Adipocyte (in vitro differentiated cells): Measurements from ENCODE around the gene S100A9.

Source experiments
- DNase-seq: peaks from one replicate; pipeline ENCODE4 v3.0.0-alpha.2; 2015; ENCODE audit warnings: low read depth
- H3K27me3 ChIP-seq: replicated peaks from 2 replicates; pipeline ENCODE4 v1.7.0; 2013; ENCODE audit warnings: mild to moderate bottlenecking, low read length, moderate library complexity; ENCODE audit not compliant: control insufficient read depth, insufficient read depth
- H3K36me3 ChIP-seq: 2 replicates; pipeline ENCODE4 v1.7.0; 2013; ENCODE audit warnings: low read length, mild to moderate bottlenecking, moderate library complexity; ENCODE audit not compliant: control insufficient read depth, insufficient read depth, severe bottlenecking
- H3K4me1 ChIP-seq: 2 replicates; pipeline ENCODE4 v1.7.0; 2013; ENCODE audit warnings: mild to moderate bottlenecking, low read length, moderate library complexity; ENCODE audit not compliant: control insufficient read depth, insufficient read depth
- H3K4me3 ChIP-seq: 2 replicates; pipeline ENCODE4 v1.7.0; 2013; ENCODE audit warnings: mild to moderate bottlenecking, low read length, moderate library complexity
- H3K9ac ChIP-seq: 2 replicates; pipeline ENCODE4 v1.7.0; 2013; ENCODE audit warnings: mild to moderate bottlenecking, low read length, moderate library complexity
- H3K9me3 ChIP-seq: 2 replicates; pipeline ENCODE4 v1.7.0; 2013; ENCODE audit warnings: mild to moderate bottlenecking, low read length, moderate library complexity; ENCODE audit not compliant: control insufficient read depth

Gene S100A9

DNA sequence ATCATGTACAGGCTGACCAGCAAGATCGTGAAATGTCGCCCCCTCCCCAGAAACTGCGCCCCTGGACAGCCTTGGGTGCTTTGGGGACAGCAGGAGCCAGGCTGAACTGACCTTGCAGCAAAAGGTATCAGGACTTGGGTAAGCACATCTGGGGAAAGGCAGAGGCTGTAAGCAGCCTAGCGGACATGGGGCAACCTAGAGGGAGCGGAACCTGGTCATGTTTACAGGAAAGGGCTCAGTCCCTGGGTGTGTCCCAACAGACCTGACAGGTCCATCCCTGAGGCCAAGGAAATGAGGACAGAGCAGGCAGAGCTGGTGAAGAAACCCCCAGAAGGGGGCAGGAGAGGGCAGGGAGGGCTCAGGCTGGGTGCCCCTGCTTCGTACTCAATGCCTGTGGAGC, 36.3 kb downstream of the S100A9 start:
- H3K4me3 ChIP-seq = no peak overlapping the region
- no peak overlapping the region for H3K9ac ChIP-seq
- no peak for DNase-seq
- peaks cover 78% of the 10 kb centered on the region for H3K27me3 ChIP-seq
- no peaks in the 10 kb centered on the region for H3K9me3 ChIP-seq
- peaks cover 4% of the 10 kb centered on the region for H3K4me1 ChIP-seq
- H3K36me3 ChIP-seq = no peaks in the 10 kb centered on the region

DNA sequence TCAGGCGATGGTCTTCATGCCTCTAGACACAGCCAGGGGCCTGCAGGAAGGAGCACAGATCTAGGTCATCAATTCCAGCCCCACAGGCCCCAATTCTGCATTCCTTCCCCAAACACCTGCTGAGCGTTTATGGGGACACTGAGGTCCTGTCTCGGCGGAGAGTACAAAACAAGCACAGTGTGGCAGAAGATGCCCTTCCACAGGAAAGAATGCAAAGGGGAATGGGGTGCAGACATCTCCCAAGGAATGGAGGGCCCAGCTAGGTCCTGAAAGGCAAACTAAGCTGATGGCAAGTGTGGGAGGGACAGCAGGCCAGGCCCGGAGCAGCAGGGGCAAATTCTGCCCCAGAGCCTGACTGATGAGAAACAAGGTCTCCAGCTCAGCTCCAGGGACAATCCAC, 36.7 kb downstream of the S100A9 start:
- Histone ChIP-seq H3K4me1 (peaks cover 4% of the 10 kb centered on the region), H3K36me3 (no peaks in the 10 kb centered on the region), H3K27me3 (peaks cover 80% of the 10 kb centered on the region), H3K9ac (no peak overlapping the region), H3K4me3 (no peak overlapping the region), H3K9me3 (no peaks in the 10 kb centered on the region)
- DNase-seq = no peak

DNA sequence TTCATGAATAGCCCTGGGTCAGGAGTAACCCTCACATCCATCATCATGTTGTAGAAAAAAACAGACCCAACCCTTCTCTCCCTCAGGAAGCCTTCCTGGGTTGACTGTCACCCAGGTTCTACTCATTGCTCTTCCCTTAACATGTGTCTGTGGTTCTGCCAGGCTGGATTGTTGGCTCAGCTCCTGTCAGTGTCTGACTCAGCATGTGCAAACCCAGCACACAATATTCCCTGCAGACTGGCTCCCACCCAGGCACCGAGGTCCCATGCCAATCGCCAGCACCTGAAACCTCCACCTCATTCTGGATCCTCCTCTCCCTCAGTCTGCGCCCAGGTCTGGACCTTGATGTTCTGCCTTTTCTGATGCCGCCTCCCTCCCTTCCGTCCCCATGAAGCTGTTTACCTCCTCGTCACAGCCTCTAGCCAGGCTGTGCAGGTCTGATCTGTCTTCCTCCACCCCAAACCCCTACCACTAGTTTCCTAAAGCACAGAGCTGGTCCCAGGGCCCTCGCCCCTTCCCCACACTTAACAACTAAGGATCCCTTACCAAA, 37.6 kb downstream of the S100A9 start:
- Histone ChIP-seq H3K4me3 (no peak overlapping the region), H3K9ac (no peak overlapping the region), H3K4me1 (peaks cover 4% of the 10 kb centered on the region), H3K27me3 (peaks cover 73% of the 10 kb centered on the region), H3K9me3 (no peaks in the 10 kb centered on the region), H3K36me3 (no peaks in the 10 kb centered on the region)
- no peak for DNase-seq

DNA sequence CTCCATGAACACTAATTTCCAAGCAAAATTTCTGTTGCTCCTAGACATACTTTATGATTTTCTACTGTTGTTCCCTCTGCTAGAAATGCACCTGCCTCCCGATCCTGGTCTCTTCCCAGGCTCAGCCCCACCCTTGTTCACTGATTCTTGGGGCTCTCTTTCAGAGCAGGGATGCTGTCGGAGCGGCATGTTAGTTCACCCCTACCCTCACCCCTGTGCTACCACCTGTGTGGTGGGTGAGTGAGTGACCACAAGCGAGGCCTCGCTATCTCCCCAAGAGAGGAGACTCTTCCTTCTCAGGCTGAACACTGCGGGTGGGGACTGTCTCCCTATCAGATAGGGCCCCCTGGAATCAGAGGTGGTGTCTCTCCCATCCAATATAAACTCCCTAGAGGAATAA, 38.1 kb downstream of the S100A9 start:
- Histone ChIP-seq H3K27me3 (peaks cover 71% of the 10 kb centered on the region), H3K4me3 (no peak overlapping the region), H3K36me3 (no peaks in the 10 kb centered on the region), H3K9ac (no peak overlapping the region), H3K9me3 (no peaks in the 10 kb centered on the region), H3K4me1 (peaks cover 1% of the 10 kb centered on the region)
- DNase-seq = no peak

DNA sequence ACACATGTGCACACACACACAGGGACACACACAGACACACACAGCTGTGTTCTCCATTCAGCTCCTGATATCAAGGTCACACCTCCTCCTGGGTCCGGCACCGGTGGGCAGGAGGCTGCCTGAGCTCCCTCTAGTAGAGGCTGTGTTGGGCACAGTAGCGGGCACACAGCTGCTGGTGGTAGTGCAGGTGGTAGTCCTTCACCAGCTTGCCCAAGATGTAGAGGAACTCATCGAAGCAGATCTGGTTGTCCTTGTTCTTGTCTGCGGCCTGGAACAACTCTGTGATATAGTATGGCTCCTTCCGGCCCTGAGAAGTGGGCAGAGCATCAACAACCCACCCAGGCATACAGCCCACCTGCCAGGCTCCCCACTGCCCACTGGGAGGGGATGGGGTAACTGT, 38.8 kb downstream of the S100A9 start:
- no peak for DNase-seq
- no peaks in the 10 kb centered on the region for H3K9me3 ChIP-seq
- H3K9ac ChIP-seq = no peak overlapping the region
- peaks cover 67% of the 10 kb centered on the region for H3K27me3 ChIP-seq
- H3K4me3 ChIP-seq = no peak overlapping the region
- no peaks in the 10 kb centered on the region for H3K4me1 ChIP-seq
- no peaks in the 10 kb centered on the region for H3K36me3 ChIP-seq

DNA sequence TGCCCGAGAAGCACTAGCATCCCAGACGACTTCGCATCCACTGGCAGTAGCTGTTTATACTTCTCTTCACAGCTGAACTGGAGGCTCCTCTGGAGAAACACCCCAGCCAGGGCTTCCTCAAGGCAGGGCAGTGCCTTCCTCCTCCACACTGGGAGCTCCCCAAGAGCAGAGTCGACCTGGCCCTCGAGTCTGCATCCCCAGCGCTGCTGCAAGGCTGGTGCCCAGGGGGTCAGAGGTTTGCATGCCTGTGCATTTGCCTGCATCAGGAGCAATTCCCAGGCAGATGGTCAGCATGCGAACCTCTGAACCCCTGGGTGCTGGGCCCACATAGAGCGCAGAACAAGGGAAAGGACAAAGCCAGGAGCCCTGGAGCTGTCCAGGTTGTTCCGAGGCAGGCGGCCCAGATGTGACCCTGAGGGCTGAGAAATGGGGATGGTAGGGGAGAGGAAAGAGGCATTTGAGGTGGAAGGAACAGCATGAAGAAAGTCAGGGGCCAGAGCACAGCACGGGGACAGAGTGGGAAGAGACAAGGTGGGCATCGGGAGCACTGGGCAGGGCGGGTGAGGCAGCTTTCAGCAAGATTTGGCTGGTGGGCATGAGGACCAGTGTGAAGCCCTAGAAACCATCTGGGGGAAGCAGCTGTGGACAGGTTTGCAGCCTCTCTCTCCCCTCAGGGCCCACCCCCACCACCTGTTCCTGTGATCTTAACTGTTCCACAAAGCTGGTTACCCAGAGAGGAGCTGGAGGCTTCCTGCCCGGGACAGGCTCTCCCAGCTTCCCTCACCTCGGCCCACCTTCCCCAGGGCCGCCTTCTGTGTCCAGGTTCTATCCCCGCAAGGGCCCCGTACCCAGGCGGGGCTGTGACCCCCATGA, 39.6 kb downstream of the S100A9 start:
- H3K36me3 ChIP-seq = no peaks in the 10 kb centered on the region
- DNase-seq = no peak
- H3K4me1 ChIP-seq = no peaks in the 10 kb centered on the region
- H3K27me3 ChIP-seq = peaks cover 60% of the 10 kb centered on the region
- H3K9ac ChIP-seq = no peak overlapping the region
- H3K9me3 ChIP-seq = no peaks in the 10 kb centered on the region
- no peak overlapping the region for H3K4me3 ChIP-seq

DNA sequence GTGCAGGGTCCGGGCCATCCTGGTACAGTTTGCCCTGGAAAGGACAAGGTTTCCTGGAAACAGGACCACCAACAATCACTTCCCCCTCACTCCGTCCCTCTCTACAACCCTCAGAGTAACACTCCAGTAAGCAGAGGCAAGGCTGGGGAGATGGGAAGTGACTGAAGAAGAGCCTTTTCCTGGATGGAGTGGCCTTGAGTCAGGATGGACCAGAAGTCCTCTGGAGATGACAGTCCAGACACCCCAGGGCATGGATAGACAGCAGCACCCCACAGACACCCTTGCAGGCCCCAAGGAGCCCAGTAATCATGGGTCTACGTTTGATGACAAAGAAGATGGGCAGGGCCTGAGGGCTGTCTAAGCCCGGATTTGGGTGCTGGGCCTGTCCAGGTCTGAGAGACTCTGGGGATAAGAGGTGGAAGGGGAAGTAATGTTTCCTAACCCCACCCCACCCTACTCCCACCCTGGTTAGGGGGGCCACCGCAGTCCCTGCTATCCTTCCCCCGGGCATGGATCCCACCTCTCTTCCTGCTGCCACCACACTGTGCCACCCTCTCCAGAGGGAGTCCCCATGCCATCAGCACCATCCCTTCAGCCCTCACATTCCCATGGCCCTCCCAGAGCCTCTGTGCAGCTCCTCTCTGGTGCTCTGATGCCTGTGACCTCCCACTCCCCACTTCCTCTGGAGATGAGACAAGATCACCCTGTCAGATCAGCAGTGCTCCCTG, 40.4 kb downstream of the S100A9 start:
- H3K4me3 ChIP-seq = no peak overlapping the region
- no peaks in the 10 kb centered on the region for H3K4me1 ChIP-seq
- no peak overlapping the region for H3K9ac ChIP-seq
- peaks cover 56% of the 10 kb centered on the region for H3K27me3 ChIP-seq
- no peaks in the 10 kb centered on the region for H3K36me3 ChIP-seq
- DNase-seq = no peak
- H3K9me3 ChIP-seq = no peaks in the 10 kb centered on the region

DNA sequence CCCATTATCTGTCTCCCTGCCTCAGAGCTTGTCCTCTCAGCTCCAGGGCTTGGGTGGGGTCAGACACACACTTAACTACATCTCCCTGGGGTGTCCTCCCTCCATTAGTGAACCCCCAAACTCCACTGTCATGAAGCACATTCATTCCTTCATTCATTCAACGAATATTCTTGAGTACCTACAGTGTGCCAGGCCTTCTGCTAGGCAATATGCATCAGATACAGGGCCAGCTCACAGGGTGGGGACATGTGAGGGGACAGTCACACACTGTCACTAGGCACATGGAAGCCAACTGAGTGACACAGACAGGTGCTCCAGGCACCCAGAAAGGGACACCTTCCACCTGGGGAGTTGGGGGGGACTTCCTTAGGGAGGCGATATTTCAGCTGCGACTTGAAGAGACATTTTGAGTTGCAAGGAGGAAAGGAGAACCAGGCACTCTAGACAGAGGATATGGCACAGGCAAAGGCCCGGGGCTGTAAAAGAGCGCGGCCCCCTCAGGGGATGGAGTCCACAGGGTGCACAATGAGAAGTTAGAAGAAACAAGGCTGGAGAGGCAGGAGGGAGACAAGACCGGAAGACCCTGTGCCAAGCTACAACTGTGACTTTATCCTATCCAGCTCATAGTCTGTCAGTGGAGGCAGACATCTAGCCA, 41.9 kb downstream of the S100A9 start:
- Histone ChIP-seq H3K36me3 (no peaks in the 10 kb centered on the region), H3K9ac (no peak overlapping the region), H3K9me3 (no peaks in the 10 kb centered on the region), H3K4me1 (no peaks in the 10 kb centered on the region), H3K4me3 (no peak overlapping the region), H3K27me3 (peaks cover 47% of the 10 kb centered on the region)
- no peak for DNase-seq

DNA sequence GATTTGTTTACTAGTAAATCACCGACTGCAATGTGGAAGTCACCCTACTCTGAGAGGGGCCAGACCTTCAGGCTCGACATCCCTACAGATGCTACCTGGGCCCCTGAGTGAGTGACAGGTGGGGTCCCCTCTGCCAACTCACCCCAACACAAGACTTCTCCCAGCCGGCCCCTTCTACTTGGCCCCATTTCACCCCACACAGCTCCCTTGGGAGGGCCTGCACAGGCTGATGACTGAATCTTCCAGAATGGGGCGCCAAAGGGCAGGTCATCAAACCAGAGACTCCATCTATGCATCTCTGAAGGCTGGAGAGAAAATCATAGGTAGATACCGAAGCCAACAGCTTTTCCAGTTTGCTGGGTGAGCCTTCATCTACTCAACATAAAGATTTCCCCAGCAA, 42.6 kb downstream of the S100A9 start:
- Histone ChIP-seq H3K4me1 (no peaks in the 10 kb centered on the region), H3K4me3 (no peak overlapping the region), H3K36me3 (no peaks in the 10 kb centered on the region), H3K9me3 (no peaks in the 10 kb centered on the region), H3K9ac (no peak overlapping the region), H3K27me3 (peaks cover 40% of the 10 kb centered on the region)
- DNase-seq = no peak

DNA sequence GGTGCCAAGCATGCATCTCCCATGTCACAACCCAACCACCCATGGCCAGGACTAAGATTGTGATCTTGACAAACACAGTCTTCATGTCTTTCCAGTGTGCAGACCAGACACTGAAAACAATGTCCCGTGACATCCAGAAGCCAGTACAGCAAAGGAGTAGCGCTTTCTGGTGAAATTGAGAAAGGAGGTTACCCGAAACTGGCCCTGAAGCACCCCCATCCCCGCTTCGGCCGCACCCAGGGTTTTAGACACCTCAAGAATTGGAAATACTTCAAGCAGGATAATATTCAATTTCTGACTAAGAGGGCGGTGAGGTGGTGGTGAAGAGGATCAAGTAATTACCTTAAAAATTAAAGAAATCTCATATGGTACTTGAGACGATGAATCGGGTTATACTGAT, 43.8 kb downstream of the S100A9 start:
- H3K9me3 ChIP-seq = no peaks in the 10 kb centered on the region
- no peak for DNase-seq

DNA sequence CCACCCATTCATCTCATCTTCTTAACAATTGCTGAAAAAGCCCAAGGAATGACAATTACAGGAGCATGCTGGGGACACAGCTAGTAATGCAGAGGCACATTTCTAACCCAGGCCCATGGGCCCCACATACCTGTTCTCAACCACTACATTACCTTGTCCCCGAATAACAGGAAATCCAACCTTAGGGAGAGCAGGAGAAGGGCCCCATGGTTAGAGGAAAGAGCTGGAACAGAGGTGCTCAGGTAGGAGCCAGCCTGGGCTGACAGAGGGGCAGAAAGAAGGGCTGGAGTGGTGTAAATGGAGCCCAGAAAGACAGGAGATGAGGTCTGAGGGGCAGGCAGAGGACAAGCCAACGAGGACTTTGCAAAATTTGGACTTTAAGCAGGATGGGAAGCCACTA, 44.6 kb downstream of the S100A9 start:
- no peaks in the 10 kb centered on the region for H3K36me3 ChIP-seq
- DNase-seq = no peak
- no peaks in the 10 kb centered on the region for H3K4me1 ChIP-seq

More for the DNA sequence above, 43.8 kb downstream of the S100A9 start:
- Histone ChIP-seq H3K9ac (no peak overlapping the region), H3K36me3 (no peaks in the 10 kb centered on the region), H3K4me3 (no peak overlapping the region), H3K4me1 (no peaks in the 10 kb centered on the region), H3K27me3 (peaks cover 32% of the 10 kb centered on the region)

More for the DNA sequence above, 44.6 kb downstream of the S100A9 start:
- peaks cover 26% of the 10 kb centered on the region for H3K27me3 ChIP-seq
- no peaks in the 10 kb centered on the region for H3K9me3 ChIP-seq
- no peak overlapping the region for H3K4me3 ChIP-seq
- no peak overlapping the region for H3K9ac ChIP-seq
